Choroid plexus epithelial cell (primary cell): Measurements from ENCODE around the gene IL21.

Source experiments
- DNase-seq: peaks from one replicate; pipeline ENCODE4 v3.0.0-alpha.2; 2010; ENCODE audit warnings: low read depth
- H3K4me3 ChIP-seq: 2 replicates; pipeline ENCODE4 v1.5.1; 2011; ENCODE audit warnings: low read depth, mild to moderate bottlenecking, control low read depth, low read length, moderate library complexity
- TF ChIP-seq, protein P1 (sequence below): conservative IDR thresholded peaks from 2 replicates; pipeline ENCODE4 v1.5.1; 2011; ENCODE audit warnings: low read depth, mild to moderate bottlenecking, control low read depth, inconsistent platforms, low read length, moderate library complexity

The IL21 gene

GRCh38 chr4:122652379-122652778 is 31.5 kb upstream of the IL21 start:
- H3K4me3 ChIP-seq = no peak overlapping the region
- TF ChIP-seq, protein P1, sequence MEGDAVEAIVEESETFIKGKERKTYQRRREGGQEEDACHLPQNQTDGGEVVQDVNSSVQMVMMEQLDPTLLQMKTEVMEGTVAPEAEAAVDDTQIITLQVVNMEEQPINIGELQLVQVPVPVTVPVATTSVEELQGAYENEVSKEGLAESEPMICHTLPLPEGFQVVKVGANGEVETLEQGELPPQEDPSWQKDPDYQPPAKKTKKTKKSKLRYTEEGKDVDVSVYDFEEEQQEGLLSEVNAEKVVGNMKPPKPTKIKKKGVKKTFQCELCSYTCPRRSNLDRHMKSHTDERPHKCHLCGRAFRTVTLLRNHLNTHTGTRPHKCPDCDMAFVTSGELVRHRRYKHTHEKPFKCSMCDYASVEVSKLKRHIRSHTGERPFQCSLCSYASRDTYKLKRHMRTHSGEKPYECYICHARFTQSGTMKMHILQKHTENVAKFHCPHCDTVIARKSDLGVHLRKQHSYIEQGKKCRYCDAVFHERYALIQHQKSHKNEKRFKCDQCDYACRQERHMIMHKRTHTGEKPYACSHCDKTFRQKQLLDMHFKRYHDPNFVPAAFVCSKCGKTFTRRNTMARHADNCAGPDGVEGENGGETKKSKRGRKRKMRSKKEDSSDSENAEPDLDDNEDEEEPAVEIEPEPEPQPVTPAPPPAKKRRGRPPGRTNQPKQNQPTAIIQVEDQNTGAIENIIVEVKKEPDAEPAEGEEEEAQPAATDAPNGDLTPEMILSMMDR = peak; percentile 75
- peak; percentile 91 for DNase-seq

DNA sequence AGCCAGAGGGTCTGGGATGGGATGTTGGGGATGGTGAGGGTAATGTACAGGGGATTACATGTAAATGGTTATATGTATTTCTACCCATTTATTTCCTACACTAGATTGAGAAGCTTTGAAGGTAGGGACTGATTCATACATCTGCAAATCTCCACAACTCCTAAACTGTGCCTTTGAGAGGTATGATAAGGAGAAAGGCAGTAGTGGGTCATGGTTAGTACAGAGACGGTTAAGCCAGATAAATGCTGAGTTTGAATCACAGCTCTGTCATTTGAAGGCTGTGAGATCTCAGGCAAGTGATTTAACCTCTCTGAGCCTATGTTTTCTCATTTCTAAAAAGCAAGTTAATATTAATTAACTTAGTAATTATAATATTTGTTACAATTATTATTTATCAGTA is 29.3 kb upstream of the IL21 start:
- no peak overlapping the region for H3K4me3 ChIP-seq
- DNase-seq = no peak
- TF ChIP-seq, protein P1 = no peak

DNA sequence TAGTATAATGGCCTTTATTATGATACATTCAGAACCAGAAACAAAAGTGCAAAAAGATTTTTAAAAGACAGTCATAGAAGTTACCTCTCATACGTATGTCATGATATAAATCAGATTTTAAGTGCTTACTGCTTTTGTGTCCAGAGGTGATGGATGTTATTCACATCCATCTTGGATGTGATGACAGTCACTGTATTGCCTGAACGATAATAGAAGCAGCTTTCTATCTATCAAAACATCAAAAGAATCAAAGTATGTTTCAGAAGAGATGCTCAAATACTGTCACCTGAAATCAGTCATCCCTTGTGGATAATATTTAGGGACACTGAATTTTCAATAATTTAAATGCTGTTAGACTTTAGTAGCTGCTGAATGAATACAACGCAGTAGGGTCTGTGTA is 26.8 kb upstream of the IL21 start:
- TF ChIP-seq, protein P1 = no peak
- DNase-seq = no peak

GRCh38 chr4:122643257-122643656 is 22.4 kb upstream of the IL21 start:
- no peak for DNase-seq
- TF ChIP-seq, protein P1 = no peak
- H3K4me3 ChIP-seq = no peak overlapping the region

More for the DNA sequence above, 26.8 kb upstream of the IL21 start:
- H3K4me3 ChIP-seq = no peak overlapping the region

- TF ChIP-seq, protein P1 = no peak
- DNase-seq = no peak
- H3K4me3 ChIP-seq = no peak overlapping the region
Observed at GRCh38 chr4:122639181-122639580, 18.3 kb upstream of the IL21 start.

- H3K4me3 ChIP-seq = no peak overlapping the region
- TF ChIP-seq, protein P1 = no peak
- no peak for DNase-seq
Observed at GRCh38 chr4:122636697-122637096, 15.8 kb upstream of the IL21 start.

DNA sequence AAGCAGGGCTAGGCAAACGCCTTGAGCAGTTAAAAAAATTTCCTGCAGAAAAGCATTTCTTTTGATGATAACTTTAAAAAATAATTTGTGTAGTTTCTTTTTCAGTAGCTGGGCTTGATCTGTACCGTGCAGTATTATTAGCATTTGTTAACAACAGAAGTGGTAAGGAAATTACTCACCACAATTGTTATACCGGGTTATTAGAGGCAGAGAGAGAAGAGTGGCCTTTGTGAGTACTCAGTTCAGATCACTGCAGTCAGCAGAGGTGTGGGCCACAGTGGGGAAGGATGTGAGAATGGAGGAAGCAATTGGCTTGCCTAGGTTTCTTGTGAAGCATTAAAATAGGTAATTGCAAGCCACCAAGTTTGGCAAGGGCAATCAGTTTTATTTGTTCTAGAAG is 14.3 kb upstream of the IL21 start:
- TF ChIP-seq, protein P1 = no peak
- H3K4me3 ChIP-seq = no peak overlapping the region
- no peak for DNase-seq
